Measurements from ENCODE around the gene SPSB3.

SPSB3 gene

GRCh38 chr16:1761751-1762150, 20.6 kb downstream of the SPSB3 start:
- Histone ChIP-seq H3K36me3 (ENCODE audit: control insufficient read depth, insufficient read depth, low read length) (no peaks in the 10 kb centered on the region), H3K9ac (ENCODE audit: low read length) (no peak overlapping the region), H3K4me1 (ENCODE audit: control insufficient read depth, insufficient read depth, low read length) (no peaks in the 10 kb centered on the region), H3K27me3 (ENCODE audit: control insufficient read depth, insufficient read depth, low read length) (no peaks in the 10 kb centered on the region), H3K9me3 (ENCODE audit: control insufficient read depth, low read length) (no peaks in the 10 kb centered on the region), H3K4me3 (ENCODE audit: low read length) (no peak overlapping the region)

GRCh38 chr16:1760911-1761310, 21.5 kb downstream of the SPSB3 start:
- Histone ChIP-seq H3K9me3 (ENCODE audit: control insufficient read depth, low read length) (no peaks in the 10 kb centered on the region), H3K27me3 (ENCODE audit: control insufficient read depth, insufficient read depth, low read length) (no peaks in the 10 kb centered on the region), H3K4me1 (ENCODE audit: control insufficient read depth, insufficient read depth, low read length) (no peaks in the 10 kb centered on the region), H3K4me3 (ENCODE audit: low read length) (no peak overlapping the region), H3K9ac (ENCODE audit: low read length) (no peak overlapping the region), H3K36me3 (ENCODE audit: control insufficient read depth, insufficient read depth, low read length) (no peaks in the 10 kb centered on the region)

GRCh38 chr16:1759511-1759910, 22.9 kb downstream of the SPSB3 start:
- no peaks in the 10 kb centered on the region for H3K9me3 ChIP-seq (ENCODE audit: control insufficient read depth, low read length)
- no peak overlapping the region for H3K9ac ChIP-seq (ENCODE audit: low read length)
- H3K27me3 ChIP-seq (ENCODE audit: control insufficient read depth, insufficient read depth, low read length): no peaks in the 10 kb centered on the region
- no peak overlapping the region for H3K4me3 ChIP-seq (ENCODE audit: low read length)
- no peaks in the 10 kb centered on the region for H3K4me1 ChIP-seq (ENCODE audit: control insufficient read depth, insufficient read depth, low read length)
- H3K36me3 ChIP-seq (ENCODE audit: control insufficient read depth, insufficient read depth, low read length): no peaks in the 10 kb centered on the region

- no peaks in the 10 kb centered on the region for H3K36me3 ChIP-seq (ENCODE audit: control insufficient read depth, insufficient read depth, low read length)
Measured at GRCh38 chr16:1758923-1759322, 23.4 kb downstream of the SPSB3 start.

GRCh38 chr16:1757714-1758461, 24.5 kb downstream of the SPSB3 start:
- no peak overlapping the region for H3K4me3 ChIP-seq (ENCODE audit: low read length)
- H3K9me3 ChIP-seq (ENCODE audit: control insufficient read depth, low read length): no peaks in the 10 kb centered on the region
- H3K27me3 ChIP-seq (ENCODE audit: control insufficient read depth, insufficient read depth, low read length): no peaks in the 10 kb centered on the region
- no peak overlapping the region for H3K9ac ChIP-seq (ENCODE audit: low read length)
- H3K36me3 ChIP-seq (ENCODE audit: control insufficient read depth, insufficient read depth, low read length): no peaks in the 10 kb centered on the region
- H3K4me1 ChIP-seq (ENCODE audit: control insufficient read depth, insufficient read depth, low read length): no peaks in the 10 kb centered on the region

More at GRCh38 chr16:1758923-1759322, 23.4 kb downstream of the SPSB3 start:
- Histone ChIP-seq H3K9me3 (ENCODE audit: control insufficient read depth, low read length) (no peaks in the 10 kb centered on the region), H3K4me1 (ENCODE audit: control insufficient read depth, insufficient read depth, low read length) (no peaks in the 10 kb centered on the region), H3K27me3 (ENCODE audit: control insufficient read depth, insufficient read depth, low read length) (no peaks in the 10 kb centered on the region), H3K9ac (ENCODE audit: low read length) (no peak overlapping the region), H3K4me3 (ENCODE audit: low read length) (no peak overlapping the region)

GRCh38 chr16:1754204-1754603, 28.2 kb downstream of the SPSB3 start:
- H3K9ac ChIP-seq (ENCODE audit: low read length): no peak overlapping the region
- no peak overlapping the region for H3K4me3 ChIP-seq (ENCODE audit: low read length)
- H3K27me3 ChIP-seq (ENCODE audit: control insufficient read depth, insufficient read depth, low read length): no peaks in the 10 kb centered on the region
- no peaks in the 10 kb centered on the region for H3K4me1 ChIP-seq (ENCODE audit: control insufficient read depth, insufficient read depth, low read length)
- peaks cover 6% of the 10 kb centered on the region for H3K36me3 ChIP-seq (ENCODE audit: control insufficient read depth, insufficient read depth, low read length)
- H3K9me3 ChIP-seq (ENCODE audit: control insufficient read depth, low read length): no peaks in the 10 kb centered on the region

- no peak overlapping the region for H3K4me3 ChIP-seq (ENCODE audit: low read length)
- H3K36me3 ChIP-seq (ENCODE audit: control insufficient read depth, insufficient read depth, low read length): peaks cover 12% of the 10 kb centered on the region
- H3K4me1 ChIP-seq (ENCODE audit: control insufficient read depth, insufficient read depth, low read length): no peaks in the 10 kb centered on the region
- no peaks in the 10 kb centered on the region for H3K9me3 ChIP-seq (ENCODE audit: control insufficient read depth, low read length)
- H3K9ac ChIP-seq (ENCODE audit: low read length): no peak overlapping the region
- no peaks in the 10 kb centered on the region for H3K27me3 ChIP-seq (ENCODE audit: control insufficient read depth, insufficient read depth, low read length)
Measured at GRCh38 chr16:1752853-1753252, 29.5 kb downstream of the SPSB3 start.

- no peaks in the 10 kb centered on the region for H3K4me1 ChIP-seq (ENCODE audit: control insufficient read depth, insufficient read depth, low read length)
- no peak overlapping the region for H3K9ac ChIP-seq (ENCODE audit: low read length)
- H3K27me3 ChIP-seq (ENCODE audit: control insufficient read depth, insufficient read depth, low read length): no peaks in the 10 kb centered on the region
- H3K4me3 ChIP-seq (ENCODE audit: low read length): no peak overlapping the region
- H3K36me3 ChIP-seq (ENCODE audit: control insufficient read depth, insufficient read depth, low read length): peaks cover 12% of the 10 kb centered on the region
- H3K9me3 ChIP-seq (ENCODE audit: control insufficient read depth, low read length): no peaks in the 10 kb centered on the region
Measured at GRCh38 chr16:1751946-1752345, 30.4 kb downstream of the SPSB3 start.

GRCh38 chr16:1749152-1750117, 32.9 kb downstream of the SPSB3 start:
- H3K4me1 ChIP-seq (ENCODE audit: control insufficient read depth, insufficient read depth, low read length): no peaks in the 10 kb centered on the region
- H3K9me3 ChIP-seq (ENCODE audit: control insufficient read depth, low read length): no peaks in the 10 kb centered on the region
- no peaks in the 10 kb centered on the region for H3K27me3 ChIP-seq (ENCODE audit: control insufficient read depth, insufficient read depth, low read length)
- peaks cover 12% of the 10 kb centered on the region for H3K36me3 ChIP-seq (ENCODE audit: control insufficient read depth, insufficient read depth, low read length)
- no peak overlapping the region for H3K4me3 ChIP-seq (ENCODE audit: low read length)
- no peak overlapping the region for H3K9ac ChIP-seq (ENCODE audit: low read length)

- no peaks in the 10 kb centered on the region for H3K27me3 ChIP-seq (ENCODE audit: control insufficient read depth, insufficient read depth, low read length)
- H3K4me1 ChIP-seq (ENCODE audit: control insufficient read depth, insufficient read depth, low read length): no peaks in the 10 kb centered on the region
- H3K4me3 ChIP-seq (ENCODE audit: low read length): no peak overlapping the region
- no peak overlapping the region for H3K9ac ChIP-seq (ENCODE audit: low read length)
- peaks cover 12% of the 10 kb centered on the region for H3K36me3 ChIP-seq (ENCODE audit: control insufficient read depth, insufficient read depth, low read length)
- no peaks in the 10 kb centered on the region for H3K9me3 ChIP-seq (ENCODE audit: control insufficient read depth, low read length)
Measured at GRCh38 chr16:1747934-1748333, 34.4 kb downstream of the SPSB3 start.

GRCh38 chr16:1746693-1747195, 35.6 kb downstream of the SPSB3 start:
- H3K4me1 ChIP-seq (ENCODE audit: control insufficient read depth, insufficient read depth, low read length): no peaks in the 10 kb centered on the region
- H3K9me3 ChIP-seq (ENCODE audit: control insufficient read depth, low read length): no peaks in the 10 kb centered on the region
- H3K36me3 ChIP-seq (ENCODE audit: control insufficient read depth, insufficient read depth, low read length): peaks cover 12% of the 10 kb centered on the region
- no peak overlapping the region for H3K9ac ChIP-seq (ENCODE audit: low read length)
- H3K27me3 ChIP-seq (ENCODE audit: control insufficient read depth, insufficient read depth, low read length): no peaks in the 10 kb centered on the region
- H3K4me3 ChIP-seq (ENCODE audit: low read length): no peak overlapping the region
